Measurements from ENCODE around the gene PPM1H.

DNA sequence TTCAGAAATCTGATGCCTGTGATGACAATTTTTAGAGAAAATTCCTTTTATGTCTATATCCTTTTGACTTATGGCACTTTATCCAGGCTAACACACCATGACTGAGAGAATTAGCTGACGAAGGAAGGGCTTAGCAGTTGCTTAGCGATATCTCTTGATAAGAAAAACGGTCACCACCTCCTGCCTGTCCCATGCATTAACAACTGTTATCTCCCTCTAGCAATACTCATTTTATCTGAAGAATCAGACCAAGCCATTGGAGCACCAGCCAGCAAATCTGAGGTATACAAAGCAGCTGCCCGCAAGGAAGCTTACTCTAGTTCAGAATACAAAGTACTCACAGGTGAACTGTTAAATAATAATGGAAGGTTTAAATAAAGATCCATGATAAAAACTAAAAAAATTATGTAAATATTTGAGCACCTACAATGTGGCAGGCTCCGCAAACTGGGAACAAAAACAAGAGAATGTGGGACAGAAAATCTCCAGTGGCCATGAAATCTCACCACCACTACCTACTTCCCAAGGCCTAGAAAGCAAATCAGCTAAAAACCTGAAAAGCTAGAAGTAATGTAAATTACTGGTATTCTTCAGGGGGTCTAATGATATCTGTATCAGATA, 24.3 kb downstream of the PPM1H start:
- TF ChIP-seq SKIL (IDR thresholded peaks at IDR 0.05; ENCODE audit: low read depth, poor library complexity, severe bottlenecking): no peak
- no peak for TF ChIP-seq POLR2AphosphoS2 (IDR thresholded peaks at IDR 0.05; ENCODE audit: low read depth, low read length)
- no peak for TF ChIP-seq GABPA (IDR thresholded peaks at IDR 0.05; ENCODE audit: low read depth)

All from GM12878 (cell line).